PFSK-1 (cell line): ENCODE data around the gene TTYH1.

Experiments used
- POLR2AphosphoS5 ChIP-seq: IDR thresholded peaks from 2 replicates; pipeline ENCODE4 v1.6.1; 2012; ENCODE audit warnings: low read depth, mild to moderate bottlenecking, control low read depth, low read length, moderate library complexity
- SIN3A ChIP-seq: IDR thresholded peaks from 2 replicates; pipeline ENCODE4 v1.6.1; 2012; ENCODE audit warnings: mild to moderate bottlenecking, low read length, moderate library complexity, borderline replicate concordance; ENCODE audit not compliant: insufficient read depth
- TAF1 ChIP-seq: IDR thresholded peaks from 2 replicates; pipeline ENCODE4 v1.6.1; 2012; ENCODE audit warnings: low read length, control low read depth, borderline replicate concordance; ENCODE audit not compliant: insufficient read depth

- TF ChIP-seq SIN3A (no peak), POLR2AphosphoS5 (no peak), TAF1 (no peak)
Observed at GRCh38 chr19:54454781-54455675, 39.8 kb downstream of the TTYH1 start.
